HL-60 (cell line): ENCODE results near the gene LRPAP1.

ENCODE experiments used
- DNase-seq, 2 experiments: peaks; one replicate each; pipeline ENCODE4 v3.0.0-alpha.2; 2010 to 2020; ENCODE audit warnings: low read depth in 1 of 2, low spot score in 1 of 2
- H3K27ac ChIP-seq: fragments of 250-450 bp; sonication (Bioruptor Pico); replicated peaks from 2 replicates; pipeline ENCODE4 v1.5.1; 2020; ENCODE audit warnings: mild to moderate bottlenecking, moderate library complexity
- H3K27me3 ChIP-seq: fragments of 250-450 bp; sonication (Bioruptor Pico); 2 replicates; pipeline ENCODE4 v1.5.1; 2021; ENCODE audit warnings: mild to moderate bottlenecking, moderate library complexity; ENCODE audit not compliant: insufficient read depth, poor library complexity, severe bottlenecking
- H3K4me3 ChIP-seq: replicated peaks from 2 replicates; pipeline ENCODE4 v1.5.1; 2011; ENCODE audit warnings: mild to moderate bottlenecking, control low read depth, low read length; ENCODE audit not compliant: insufficient read depth
- GABPA ChIP-seq: IDR thresholded peaks from 2 replicates; pipeline ENCODE4 v1.6.1; 2012; ENCODE audit warnings: low read depth
- POLR2AphosphoS5 ChIP-seq: IDR thresholded peaks from 2 replicates; pipeline ENCODE4 v1.6.1; 2012; ENCODE audit warnings: low read depth
- SPI1 ChIP-seq: IDR thresholded peaks from 2 replicates; pipeline ENCODE4 v1.6.1; 2012; ENCODE audit warnings: low read depth, mild to moderate bottlenecking, borderline replicate concordance
- TF ChIP-seq, protein P1 (sequence below): IDR thresholded peaks from one replicate; pipeline ENCODE4 v1.5.1; 2011; ENCODE audit warnings: low read length, control low read depth, inconsistent platforms; ENCODE audit not compliant: insufficient read depth
- TF ChIP-seq, protein P2 (sequence below): IDR thresholded peaks from 2 replicates; pipeline ENCODE4 v1.6.1; 2012; ENCODE audit warnings: low read depth; ENCODE audit not compliant: insufficient replicate concordance

The LRPAP1 gene

DNA sequence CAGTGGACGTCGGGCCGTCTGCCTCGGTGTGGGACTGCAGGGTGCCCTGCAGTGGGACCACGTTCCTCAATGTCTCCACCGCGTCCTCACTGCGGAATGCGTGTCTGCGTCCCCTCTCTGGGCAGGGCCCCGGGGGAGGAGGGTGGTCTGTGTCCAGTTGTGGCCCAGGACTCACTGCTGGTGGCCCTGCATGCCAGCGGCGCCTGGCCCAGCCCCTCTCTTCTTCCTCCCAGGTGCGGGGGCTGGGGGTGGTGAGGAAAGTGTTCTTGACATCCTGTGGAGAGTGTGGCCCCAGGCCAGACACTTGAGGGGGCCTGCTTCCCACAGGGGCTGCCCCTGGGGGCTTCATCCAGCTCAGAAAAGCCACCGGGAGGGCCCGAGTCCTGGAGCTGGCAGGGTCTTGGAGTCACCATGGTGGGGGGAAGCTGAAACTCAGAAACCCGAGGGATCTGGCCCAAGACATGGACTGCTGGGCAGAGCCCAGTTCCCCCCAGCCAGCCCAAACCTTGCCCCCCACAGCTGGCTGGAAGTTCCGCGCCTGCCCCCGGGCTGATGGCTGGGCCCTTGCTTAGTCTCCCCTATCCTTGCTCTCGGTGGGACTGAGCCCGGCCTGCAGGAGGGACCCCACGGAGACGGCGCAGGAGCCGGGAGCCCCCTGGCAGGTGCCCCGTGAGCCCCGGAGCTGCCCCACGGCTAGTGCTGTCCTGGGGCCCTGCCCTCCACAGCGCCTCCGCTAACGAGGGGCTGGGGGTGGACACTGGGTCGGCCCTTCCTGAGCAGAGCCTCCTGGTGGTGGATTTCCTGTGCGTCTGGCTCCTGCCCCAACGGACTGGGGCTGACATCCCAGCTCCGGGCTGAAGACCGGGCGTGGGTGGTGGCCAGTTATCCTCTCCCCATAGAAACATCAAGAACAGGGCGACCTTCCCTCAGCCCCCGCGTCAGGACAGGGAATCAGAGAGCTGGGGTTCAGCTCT lies 66.2 kb downstream of the LRPAP1 start:
- TF ChIP-seq GABPA (no peak), POLR2AphosphoS5 (no peak), SPI1 (no peak)
- TF ChIP-seq, protein P1, sequence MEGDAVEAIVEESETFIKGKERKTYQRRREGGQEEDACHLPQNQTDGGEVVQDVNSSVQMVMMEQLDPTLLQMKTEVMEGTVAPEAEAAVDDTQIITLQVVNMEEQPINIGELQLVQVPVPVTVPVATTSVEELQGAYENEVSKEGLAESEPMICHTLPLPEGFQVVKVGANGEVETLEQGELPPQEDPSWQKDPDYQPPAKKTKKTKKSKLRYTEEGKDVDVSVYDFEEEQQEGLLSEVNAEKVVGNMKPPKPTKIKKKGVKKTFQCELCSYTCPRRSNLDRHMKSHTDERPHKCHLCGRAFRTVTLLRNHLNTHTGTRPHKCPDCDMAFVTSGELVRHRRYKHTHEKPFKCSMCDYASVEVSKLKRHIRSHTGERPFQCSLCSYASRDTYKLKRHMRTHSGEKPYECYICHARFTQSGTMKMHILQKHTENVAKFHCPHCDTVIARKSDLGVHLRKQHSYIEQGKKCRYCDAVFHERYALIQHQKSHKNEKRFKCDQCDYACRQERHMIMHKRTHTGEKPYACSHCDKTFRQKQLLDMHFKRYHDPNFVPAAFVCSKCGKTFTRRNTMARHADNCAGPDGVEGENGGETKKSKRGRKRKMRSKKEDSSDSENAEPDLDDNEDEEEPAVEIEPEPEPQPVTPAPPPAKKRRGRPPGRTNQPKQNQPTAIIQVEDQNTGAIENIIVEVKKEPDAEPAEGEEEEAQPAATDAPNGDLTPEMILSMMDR: no peak
- TF ChIP-seq, protein P2, sequence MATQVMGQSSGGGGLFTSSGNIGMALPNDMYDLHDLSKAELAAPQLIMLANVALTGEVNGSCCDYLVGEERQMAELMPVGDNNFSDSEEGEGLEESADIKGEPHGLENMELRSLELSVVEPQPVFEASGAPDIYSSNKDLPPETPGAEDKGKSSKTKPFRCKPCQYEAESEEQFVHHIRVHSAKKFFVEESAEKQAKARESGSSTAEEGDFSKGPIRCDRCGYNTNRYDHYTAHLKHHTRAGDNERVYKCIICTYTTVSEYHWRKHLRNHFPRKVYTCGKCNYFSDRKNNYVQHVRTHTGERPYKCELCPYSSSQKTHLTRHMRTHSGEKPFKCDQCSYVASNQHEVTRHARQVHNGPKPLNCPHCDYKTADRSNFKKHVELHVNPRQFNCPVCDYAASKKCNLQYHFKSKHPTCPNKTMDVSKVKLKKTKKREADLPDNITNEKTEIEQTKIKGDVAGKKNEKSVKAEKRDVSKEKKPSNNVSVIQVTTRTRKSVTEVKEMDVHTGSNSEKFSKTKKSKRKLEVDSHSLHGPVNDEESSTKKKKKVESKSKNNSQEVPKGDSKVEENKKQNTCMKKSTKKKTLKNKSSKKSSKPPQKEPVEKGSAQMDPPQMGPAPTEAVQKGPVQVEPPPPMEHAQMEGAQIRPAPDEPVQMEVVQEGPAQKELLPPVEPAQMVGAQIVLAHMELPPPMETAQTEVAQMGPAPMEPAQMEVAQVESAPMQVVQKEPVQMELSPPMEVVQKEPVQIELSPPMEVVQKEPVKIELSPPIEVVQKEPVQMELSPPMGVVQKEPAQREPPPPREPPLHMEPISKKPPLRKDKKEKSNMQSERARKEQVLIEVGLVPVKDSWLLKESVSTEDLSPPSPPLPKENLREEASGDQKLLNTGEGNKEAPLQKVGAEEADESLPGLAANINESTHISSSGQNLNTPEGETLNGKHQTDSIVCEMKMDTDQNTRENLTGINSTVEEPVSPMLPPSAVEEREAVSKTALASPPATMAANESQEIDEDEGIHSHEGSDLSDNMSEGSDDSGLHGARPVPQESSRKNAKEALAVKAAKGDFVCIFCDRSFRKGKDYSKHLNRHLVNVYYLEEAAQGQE: no peak
- Histone ChIP-seq H3K27me3 (peaks cover 29% of the 10 kb centered on the region), H3K4me3 (no peak overlapping the region), H3K27ac (no peak overlapping the region)
- no peak for DNase-seq

DNA sequence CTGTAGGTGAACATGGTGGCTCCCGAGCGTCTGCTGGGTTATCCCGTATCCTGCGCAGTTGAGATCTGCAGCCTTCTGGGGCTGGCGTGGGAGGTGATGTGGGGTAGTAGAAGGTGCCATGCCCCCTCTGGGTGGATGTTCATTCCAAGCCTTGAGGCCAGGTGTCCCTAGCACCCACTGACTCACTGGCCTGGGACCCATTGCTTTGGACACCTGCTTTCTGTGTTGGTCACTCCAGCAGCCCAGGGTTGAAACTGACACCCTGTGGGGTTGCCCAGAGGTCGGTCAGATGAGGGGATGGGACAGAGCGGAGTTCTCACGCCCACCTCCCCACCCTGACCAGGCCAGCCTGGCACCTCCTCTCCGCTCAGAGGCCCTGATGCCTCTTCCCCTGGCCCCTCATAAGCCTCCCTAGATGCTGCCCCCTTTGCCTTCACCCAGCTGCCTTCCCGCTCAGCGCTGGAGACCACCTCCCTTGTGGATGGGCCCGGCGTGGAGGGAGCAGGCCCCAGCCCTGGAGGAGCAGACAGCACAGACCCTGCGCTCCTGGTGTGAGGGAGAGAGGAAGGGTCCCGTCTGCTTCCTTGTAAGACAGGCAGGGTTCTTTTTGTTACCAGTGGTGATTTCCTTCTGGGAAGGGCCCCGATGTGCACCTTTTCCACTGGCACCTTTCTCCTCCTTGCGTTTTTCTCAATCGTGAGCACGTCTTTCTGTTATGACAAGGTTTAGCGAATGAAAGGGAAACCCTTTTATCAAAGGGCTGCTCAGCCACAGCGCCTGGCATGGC lies 67.1 kb downstream of the LRPAP1 start:
- Histone ChIP-seq H3K4me3 (no peak overlapping the region), H3K27me3 (peaks cover 31% of the 10 kb centered on the region), H3K27ac (no peak overlapping the region)
- no peak for DNase-seq
- TF ChIP-seq POLR2AphosphoS5 (no peak), GABPA (no peak), SPI1 (no peak)
- TF ChIP-seq, protein P2: no peak
- TF ChIP-seq, protein P1: no peak

DNA sequence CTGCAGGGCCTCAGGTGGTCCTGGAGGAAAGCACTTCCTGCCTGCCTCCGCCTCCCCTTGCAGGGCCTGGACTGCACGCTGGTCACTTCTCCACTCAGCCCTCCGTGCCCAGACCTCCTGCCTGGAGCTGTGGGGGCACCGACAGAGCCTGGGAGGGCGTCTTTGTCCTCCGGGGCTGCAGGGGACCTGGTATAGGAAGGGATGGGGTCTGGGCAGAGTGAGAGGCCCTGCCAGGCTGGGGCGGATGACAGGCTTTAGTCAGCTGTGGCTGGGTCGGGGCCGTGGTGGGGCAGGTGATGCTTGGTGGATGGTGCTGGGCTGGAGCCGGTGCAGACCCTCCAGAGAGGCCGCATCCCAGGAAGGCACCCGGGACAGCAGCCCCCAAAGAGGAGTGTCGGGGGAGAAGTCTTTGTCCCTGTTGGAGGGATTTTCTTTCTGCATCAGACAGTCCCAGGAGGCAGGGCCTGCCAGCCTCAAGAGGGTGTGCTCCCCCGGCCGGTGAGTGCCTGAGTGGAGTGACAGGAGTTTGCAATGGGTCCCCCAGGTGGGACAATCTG lies 67.8 kb downstream of the LRPAP1 start:
- Histone ChIP-seq H3K27ac (no peak overlapping the region), H3K4me3 (no peak overlapping the region), H3K27me3 (peaks cover 31% of the 10 kb centered on the region)
- DNase-seq: no peak
- no peak for TF ChIP-seq POLR2AphosphoS5
- TF ChIP-seq GABPA: no peak
- TF ChIP-seq SPI1: no peak
- TF ChIP-seq, protein P2: no peak
- TF ChIP-seq, protein P1: no peak
